Measurements from ENCODE around the gene CNNM2.

Gene CNNM2

DNA sequence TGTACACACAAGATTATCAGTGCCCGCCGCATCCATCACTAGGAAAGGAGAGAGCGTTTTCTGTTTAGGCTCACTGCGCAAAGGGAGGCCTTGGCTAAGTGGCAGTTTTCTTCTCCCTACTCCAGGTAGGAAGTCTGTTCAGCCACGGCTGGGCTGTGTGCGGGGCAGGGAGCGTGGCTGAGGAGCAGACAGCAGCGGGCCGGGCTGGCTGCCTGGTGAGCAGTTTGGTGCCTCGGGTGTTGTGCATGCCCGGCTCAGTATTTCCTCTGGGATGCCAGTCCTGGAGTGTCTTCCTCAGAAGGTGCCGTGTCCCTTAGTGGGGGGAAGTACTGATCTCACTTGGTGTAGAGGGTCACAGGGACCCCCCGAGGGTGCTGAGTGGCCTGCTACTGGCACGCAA, 160.6 kb downstream of the CNNM2 start:
- no peak for TF ChIP-seq POLR2AphosphoS5 (IDR thresholded peaks at IDR 0.05; ENCODE audit: low read depth, low read length)
- TF ChIP-seq, protein P1, sequence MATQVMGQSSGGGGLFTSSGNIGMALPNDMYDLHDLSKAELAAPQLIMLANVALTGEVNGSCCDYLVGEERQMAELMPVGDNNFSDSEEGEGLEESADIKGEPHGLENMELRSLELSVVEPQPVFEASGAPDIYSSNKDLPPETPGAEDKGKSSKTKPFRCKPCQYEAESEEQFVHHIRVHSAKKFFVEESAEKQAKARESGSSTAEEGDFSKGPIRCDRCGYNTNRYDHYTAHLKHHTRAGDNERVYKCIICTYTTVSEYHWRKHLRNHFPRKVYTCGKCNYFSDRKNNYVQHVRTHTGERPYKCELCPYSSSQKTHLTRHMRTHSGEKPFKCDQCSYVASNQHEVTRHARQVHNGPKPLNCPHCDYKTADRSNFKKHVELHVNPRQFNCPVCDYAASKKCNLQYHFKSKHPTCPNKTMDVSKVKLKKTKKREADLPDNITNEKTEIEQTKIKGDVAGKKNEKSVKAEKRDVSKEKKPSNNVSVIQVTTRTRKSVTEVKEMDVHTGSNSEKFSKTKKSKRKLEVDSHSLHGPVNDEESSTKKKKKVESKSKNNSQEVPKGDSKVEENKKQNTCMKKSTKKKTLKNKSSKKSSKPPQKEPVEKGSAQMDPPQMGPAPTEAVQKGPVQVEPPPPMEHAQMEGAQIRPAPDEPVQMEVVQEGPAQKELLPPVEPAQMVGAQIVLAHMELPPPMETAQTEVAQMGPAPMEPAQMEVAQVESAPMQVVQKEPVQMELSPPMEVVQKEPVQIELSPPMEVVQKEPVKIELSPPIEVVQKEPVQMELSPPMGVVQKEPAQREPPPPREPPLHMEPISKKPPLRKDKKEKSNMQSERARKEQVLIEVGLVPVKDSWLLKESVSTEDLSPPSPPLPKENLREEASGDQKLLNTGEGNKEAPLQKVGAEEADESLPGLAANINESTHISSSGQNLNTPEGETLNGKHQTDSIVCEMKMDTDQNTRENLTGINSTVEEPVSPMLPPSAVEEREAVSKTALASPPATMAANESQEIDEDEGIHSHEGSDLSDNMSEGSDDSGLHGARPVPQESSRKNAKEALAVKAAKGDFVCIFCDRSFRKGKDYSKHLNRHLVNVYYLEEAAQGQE (IDR thresholded peaks at IDR 0.05; ENCODE audit: insufficient read depth in 1 of 2, low read depth in 2 of 2, low read length in 2 of 2): no peak
- TF ChIP-seq FOXP2 (optimal IDR thresholded peaks at IDR 0.05; ENCODE audit: borderline replicate concordance, extremely low read depth, extremely low read length, insufficient read depth): no peak
- no peak for TF ChIP-seq SIN3A (IDR thresholded peaks at IDR 0.05; ENCODE audit: borderline replicate concordance, insufficient read depth, low read length)
- no peak for TF ChIP-seq TAF1 (IDR thresholded peaks at IDR 0.05; ENCODE audit: borderline replicate concordance, insufficient read depth, low read length)

DNA sequence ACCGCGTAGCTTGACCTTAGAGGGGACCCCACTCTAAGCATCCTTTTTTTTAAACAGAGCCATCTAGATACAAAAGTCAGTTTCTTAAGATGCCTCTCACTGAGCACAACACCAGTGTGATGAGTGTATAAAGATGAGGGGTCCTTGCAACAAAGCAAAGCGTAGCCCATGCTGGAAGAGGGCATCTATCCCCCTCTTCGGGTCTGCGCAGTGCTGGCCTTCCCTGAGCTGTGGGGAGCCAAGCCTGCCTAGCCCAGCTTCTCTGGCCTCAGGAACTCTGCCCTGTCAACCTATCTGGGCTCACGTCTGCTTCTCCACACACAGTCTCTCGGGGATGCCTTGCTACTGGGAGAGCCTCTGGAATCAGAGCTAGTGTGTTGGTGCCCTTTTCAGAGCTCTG, 161.0 kb downstream of the CNNM2 start:
- TF ChIP-seq TAF1 (IDR thresholded peaks at IDR 0.05; ENCODE audit: borderline replicate concordance, insufficient read depth, low read length): no peak

DNA sequence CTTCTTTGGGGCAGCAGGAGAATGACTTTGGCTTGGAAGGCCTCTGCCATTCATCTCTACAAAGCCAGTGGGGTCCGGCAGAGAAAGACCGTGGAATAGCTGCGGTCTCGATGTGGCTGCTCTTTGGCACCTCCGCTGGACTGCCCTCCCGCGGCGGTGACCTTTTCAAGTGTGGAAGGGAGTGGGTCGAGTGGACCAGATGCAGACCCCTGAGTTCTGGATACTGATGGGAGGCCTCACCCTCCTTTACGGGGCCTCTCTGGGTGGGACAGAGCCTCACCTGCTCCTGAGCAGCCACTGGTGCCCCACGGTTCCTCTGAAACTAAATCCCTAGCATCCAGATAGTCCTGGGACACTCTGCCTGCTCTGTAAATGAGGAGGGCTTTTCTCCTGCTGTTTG, 161.9 kb downstream of the CNNM2 start:
- no peak for TF ChIP-seq POLR2AphosphoS5 (IDR thresholded peaks at IDR 0.05; ENCODE audit: low read depth, low read length)
- TF ChIP-seq TAF1 (IDR thresholded peaks at IDR 0.05; ENCODE audit: borderline replicate concordance, insufficient read depth, low read length): no peak
- TF ChIP-seq, protein P1 (IDR thresholded peaks at IDR 0.05; ENCODE audit: insufficient read depth in 1 of 2, low read depth in 2 of 2, low read length in 2 of 2): no peak

DNA sequence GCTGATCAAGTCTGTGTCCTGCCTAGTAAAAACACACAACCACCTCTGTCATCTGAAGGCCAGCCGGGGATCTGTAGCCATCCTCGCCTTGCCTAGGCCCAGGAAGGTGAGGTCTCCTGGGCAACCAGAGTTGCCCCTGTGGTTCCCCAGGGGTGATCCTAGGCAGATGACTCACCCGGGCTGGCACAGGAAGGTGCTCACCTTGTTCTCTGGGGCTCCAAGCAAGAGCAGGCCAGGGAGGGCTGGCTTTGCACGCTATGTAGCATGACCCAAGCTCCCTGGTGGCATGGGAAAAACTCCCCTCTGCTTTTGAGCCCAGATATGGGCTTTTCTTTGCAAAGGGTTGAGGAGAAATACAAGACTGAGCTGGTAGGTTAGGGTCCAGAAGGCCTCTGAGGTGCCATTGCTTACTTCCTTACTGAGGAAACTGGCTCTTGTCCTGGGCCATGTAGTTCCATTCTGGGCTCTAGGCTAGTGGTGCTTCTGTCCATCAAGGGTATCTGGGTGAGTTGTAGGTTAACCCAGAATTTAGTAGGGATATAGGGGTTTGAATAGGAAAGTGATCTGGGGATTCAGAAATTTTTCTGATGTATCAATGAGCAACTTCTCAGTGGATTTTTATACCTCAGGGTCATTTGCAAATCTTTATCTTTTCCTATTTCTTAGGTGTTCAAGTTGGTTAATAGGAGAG, 162.9 kb downstream of the CNNM2 start:
- TF ChIP-seq SIN3A (IDR thresholded peaks at IDR 0.05; ENCODE audit: borderline replicate concordance, insufficient read depth, low read length) (no peak), FOXP2 (optimal IDR thresholded peaks at IDR 0.05; ENCODE audit: borderline replicate concordance, extremely low read depth, extremely low read length, insufficient read depth) (no peak), TAF1 (IDR thresholded peaks at IDR 0.05; ENCODE audit: borderline replicate concordance, insufficient read depth, low read length) (no peak), POLR2AphosphoS5 (IDR thresholded peaks at IDR 0.05; ENCODE audit: low read depth, low read length) (no peak)
- TF ChIP-seq, protein P1 (IDR thresholded peaks at IDR 0.05; ENCODE audit: insufficient read depth in 1 of 2, low read depth in 2 of 2, low read length in 2 of 2): no peak

DNA sequence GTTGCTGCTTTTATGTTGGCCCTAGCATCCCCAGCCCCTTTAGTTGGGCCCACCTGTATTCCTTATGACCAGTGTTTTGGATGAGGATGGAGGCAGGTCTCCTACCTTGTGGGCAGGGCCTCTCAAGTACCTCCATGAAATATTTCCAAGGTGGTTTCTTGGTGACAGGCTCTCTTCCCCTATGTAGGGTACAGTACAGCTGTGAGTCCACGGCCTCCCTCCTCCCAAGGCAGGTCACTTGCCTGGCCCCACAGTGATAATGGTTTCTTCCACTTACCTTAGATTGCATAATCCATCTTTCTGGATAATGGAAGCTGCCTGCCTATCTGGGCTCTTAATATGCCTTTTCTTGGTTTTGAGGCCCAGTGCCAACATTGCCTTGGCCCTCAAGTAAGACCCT, 164.6 kb downstream of the CNNM2 start:
- TF ChIP-seq FOXP2 (optimal IDR thresholded peaks at IDR 0.05; ENCODE audit: borderline replicate concordance, extremely low read depth, extremely low read length, insufficient read depth) (no peak), SIN3A (IDR thresholded peaks at IDR 0.05; ENCODE audit: borderline replicate concordance, insufficient read depth, low read length) (no peak), POLR2AphosphoS5 (IDR thresholded peaks at IDR 0.05; ENCODE audit: low read depth, low read length) (no peak), TAF1 (IDR thresholded peaks at IDR 0.05; ENCODE audit: borderline replicate concordance, insufficient read depth, low read length) (no peak)
- TF ChIP-seq, protein P1 (IDR thresholded peaks at IDR 0.05; ENCODE audit: insufficient read depth in 1 of 2, low read depth in 2 of 2, low read length in 2 of 2): no peak

All from PFSK-1 (cell line).